Colon (tissue), 2 donors: ENCODE data around the gene GBP2.
A peak's percentile ranks its signal among the peaks of the same experiment; 100 is the strongest.
"Not testable (repeated sequence)": the region's sequence is repeated elsewhere in the genome, so short reads cannot be mapped to it uniquely, and the experiment has no call there.

Experiments
- FAIRE-seq: peaks from 2 replicates; lab custom pipeline; 2012; peaks lifted over from hg19 to GRCh38; lab: Jason Lieb, UNC
- donor health status: control.
- donor health status: control.

Gene GBP2

GRCh38 chr1:89126602-89127565 is 970 bp upstream of the GBP2 start:
- not testable (repeated sequence) for FAIRE-seq

GRCh38 chr1:89125240-89125912 is 538 bp downstream of the GBP2 start:
- no peak for FAIRE-seq

- FAIRE-seq, result no peak
These were observed 4.3 kb downstream of the GBP2 start for GRCh38 chr1:89121641-89122040.

- no peak for FAIRE-seq
These were observed 11.3 kb downstream of the GBP2 start for GRCh38 chr1:89114662-89115061.

GRCh38 chr1:89112871-89113613 is 12.9 kb downstream of the GBP2 start:
- FAIRE-seq, result no peak

- no peak for FAIRE-seq
These were observed 21.2 kb downstream of the GBP2 start for GRCh38 chr1:89104687-89105086.

- no peak for FAIRE-seq
These were observed 21.8 kb downstream of the GBP2 start for GRCh38 chr1:89104147-89104546.

- FAIRE-seq, result no peak
These were observed 23.9 kb downstream of the GBP2 start for GRCh38 chr1:89102021-89102420.

GRCh38 chr1:89100412-89100811 is 25.5 kb downstream of the GBP2 start:
- FAIRE-seq, result no peak

- FAIRE-seq, result no peak
These were observed 27.1 kb downstream of the GBP2 start for GRCh38 chr1:89098857-89099256.

GRCh38 chr1:89095737-89096136 is 30.2 kb downstream of the GBP2 start:
- FAIRE-seq, result no peak

GRCh38 chr1:89089962-89090361 is 36.0 kb downstream of the GBP2 start:
- FAIRE-seq, result no peak

GRCh38 chr1:89088572-89088971 is 37.3 kb downstream of the GBP2 start:
- no peak for FAIRE-seq

- FAIRE-seq, result no peak
These were observed 38.7 kb downstream of the GBP2 start for GRCh38 chr1:89087241-89087640.

- FAIRE-seq, result no peak
These were observed 40.1 kb downstream of the GBP2 start for GRCh38 chr1:89085781-89086180.

- FAIRE-seq, result no peak
These were observed 44.9 kb downstream of the GBP2 start for GRCh38 chr1:89081005-89081404.

- FAIRE-seq, result not testable (repeated sequence)
These were observed 45.8 kb downstream of the GBP2 start for GRCh38 chr1:89080068-89080467.

GRCh38 chr1:89072466-89073065 is 53.3 kb downstream of the GBP2 start:
- not testable (repeated sequence) for FAIRE-seq

- FAIRE-seq, result no peak
These were observed 55.4 kb downstream of the GBP2 start for GRCh38 chr1:89070509-89070908.

- FAIRE-seq, result peak; percentile 69
These were observed 56.0 kb downstream of the GBP2 start for GRCh38 chr1:89069951-89070350.

- no peak for FAIRE-seq
These were observed 57.6 kb downstream of the GBP2 start for GRCh38 chr1:89068291-89068690.
